GM23338 (cell line): Measurements from ENCODE around the gene LDB3. TPM values are rescaled to one million over a fixed set of nuclear protein-coding genes. Genes with fewer than 3 reads are reported as not detected.
A peak's percentile ranks its signal among the peaks of the same experiment; 100 is the strongest.

ENCODE experiments used
- ATAC-seq: fragments of 200-7000 bp; cut with Tn5 transposase; 3 replicates; pipeline ENCODE4 v1.9.1; 2020
- DNase-seq: peaks from one replicate; pipeline ENCODE4 v3.0.0-alpha.2; 2015; ENCODE audit warnings: low spot score
- H2AFZ ChIP-seq: fragments of 200-600 bp; sonication (generic); 2 replicates; pipeline ENCODE4 v1.8.0; 2016; ENCODE audit warnings: antibody characterized with exemption, mild to moderate bottlenecking, moderate library complexity
- H3F3A ChIP-seq: fragments of 200-600 bp; sonication (generic); replicated peaks from 2 replicates; pipeline ENCODE4 v1.8.0; 2017; ENCODE audit warnings: antibody characterized with exemption, mixed run types, low read depth
- H3K27ac ChIP-seq: fragments of 200-600 bp; sonication (generic); 2 replicates; pipeline ENCODE4 v1.6.1; 2016; ENCODE audit warnings: low read depth
- H3K27me3 ChIP-seq: fragments of 200-600 bp; sonication (generic); 2 replicates; pipeline ENCODE4 v1.8.0; 2016; ENCODE audit warnings: mild to moderate bottlenecking, mixed run types, moderate library complexity; ENCODE audit not compliant: insufficient read depth
- H3K36me3 ChIP-seq: fragments of 200-600 bp; sonication (generic); 2 replicates; pipeline ENCODE4 v1.8.0; 2016; ENCODE audit warnings: mild to moderate bottlenecking; ENCODE audit not compliant: insufficient read depth
- H3K4me1 ChIP-seq: fragments of 200-600 bp; sonication (generic); 2 replicates; pipeline ENCODE4 v1.8.0; 2016; ENCODE audit warnings: mild to moderate bottlenecking, moderate library complexity; ENCODE audit not compliant: insufficient read depth
- H3K4me2 ChIP-seq: fragments of 200-600 bp; sonication (generic); 2 replicates; pipeline ENCODE4 v1.7.1; 2017; ENCODE audit warnings: mixed run types
- H3K4me3 ChIP-seq: fragments of 200-600 bp; sonication (generic); 2 replicates; pipeline ENCODE4 v1.6.1; 2016; ENCODE audit warnings: mixed run types
- H3K79me2 ChIP-seq: fragments of 200-600 bp; sonication (generic); replicated peaks from 2 replicates; pipeline ENCODE4 v1.8.0; 2017; ENCODE audit warnings: mild to moderate bottlenecking; ENCODE audit not compliant: insufficient read depth
- H3K9me2 ChIP-seq: fragments of 200-600 bp; sonication (generic); 2 replicates; pipeline ENCODE4 v1.8.0; 2017; ENCODE audit not compliant: insufficient read depth
- H4K20me1 ChIP-seq: fragments of 200-600 bp; sonication (generic); replicated peaks from 2 replicates; pipeline ENCODE4 v1.8.0; 2017; ENCODE audit warnings: mild to moderate bottlenecking; ENCODE audit not compliant: insufficient read depth
- H3K27ac Mint-ChIP-seq: 2 replicates; pipeline ENCODE4 v1.8.0; 2020; ENCODE audit warnings: inconsistent platforms, mild to moderate bottlenecking, moderate library complexity, mixed read lengths
- H3K27me3 Mint-ChIP-seq: 3 replicates; pipeline ENCODE4 v1.8.0; 2022; ENCODE audit warnings: low read depth, mild to moderate bottlenecking, moderate library complexity, mixed read lengths, inconsistent platforms; ENCODE audit not compliant: insufficient read depth, poor library complexity
- H3K36me3 Mint-ChIP-seq: 3 replicates; pipeline ENCODE4 v1.8.0; 2021; ENCODE audit warnings: low read depth, mild to moderate bottlenecking, inconsistent platforms, moderate library complexity, mixed read lengths
- H3K4me1 Mint-ChIP-seq: 3 replicates; pipeline ENCODE4 v1.8.0; 2020; ENCODE audit warnings: mild to moderate bottlenecking, inconsistent platforms, mixed read lengths
- H3K4me3 Mint-ChIP-seq: 3 replicates; pipeline ENCODE4 v1.8.0; 2021; ENCODE audit warnings: moderate library complexity, mild to moderate bottlenecking, inconsistent platforms, mixed read lengths
- H3K9me3 Mint-ChIP-seq: 3 replicates; pipeline ENCODE4 v1.8.0; 2020; ENCODE audit warnings: moderate library complexity, mild to moderate bottlenecking, inconsistent platforms, mixed read lengths
- CREB1 ChIP-seq: fragments of 250-450 bp; sonication (Bioruptor Pico); IDR thresholded peaks from 2 replicates; pipeline ENCODE4 v1.5.0; 2020; ENCODE audit warnings: low read depth, mild to moderate bottlenecking, moderate library complexity
- ETS1 ChIP-seq: IDR thresholded peaks from 2 replicates; pipeline ENCODE4 v1.6.1; 2016; ENCODE audit warnings: antibody characterized with exemption
- EZH2 ChIP-seq: fragments of 200-600 bp; sonication (generic); IDR thresholded peaks from one replicate; pipeline ENCODE4 v1.8.0; 2017; ENCODE audit warnings: antibody characterized with exemption, mild to moderate bottlenecking, low read depth; ENCODE audit not compliant: unreplicated experiment
- JUNB ChIP-seq: IDR thresholded peaks from one replicate; pipeline ENCODE4 v1.6.1; 2016; ENCODE audit warnings: antibody characterized with exemption; ENCODE audit not compliant: unreplicated experiment
- POLR2AphosphoS5 ChIP-seq: IDR thresholded peaks from 2 replicates; pipeline ENCODE4 v1.6.1; 2016; ENCODE audit warnings: antibody characterized with exemption, low read depth
- ZNF462 ChIP-seq: fragments of 250-450 bp; sonication (Bioruptor Pico); IDR thresholded peaks from 2 replicates; pipeline ENCODE4 v1.5.0; 2020; ENCODE audit warnings: mild to moderate bottlenecking, moderate library complexity
- polyA plus RNA-seq: library from polyadenylated mRNA; unstranded; fragments of >200 nt; fragmentation: Nextera tagmentation; extraction: Ambion mirVana; gene quantifications from 2 replicates; pipeline ENCODE4 v1.2.1, GENCODE V29; 2016
- total RNA-seq: library from RNA; depleted of rRNA; stranded (reverse); fragments of >200 nt; shearing (Covaris generic); gene quantifications from 2 replicates; pipeline ENCODE4 v1.2.3, GENCODE V29; 2014

Gene LDB3
- total and polyA plus RNA-seq, 2 experiments from 2014 or later, result 0.14 to 0.16 TPM

- peak; percentile 96 for DNase-seq
- peak overlapping the region; percentile 84 for H3K4me3 Mint-ChIP-seq
- Histone ChIP-seq H3K27ac (peak overlapping the region; percentile 92), H3K4me2 (peak overlapping the region; percentile 78), H3K27me3 (no peaks in the 10 kb centered on the region), H3K4me3 (peak overlapping the region; percentile 75), H3F3A (peaks cover 11% of the 10 kb centered on the region), H3K9me2 (no peaks in the 10 kb centered on the region), H2AFZ (peak overlapping the region; percentile 54; the same call in 1 of the 2 replicates), H3K36me3 (no peaks in the 10 kb centered on the region), H3K79me2 (peaks cover 70% of the 10 kb centered on the region), H3K4me1 (peaks cover 45% of the 10 kb centered on the region), H4K20me1 (peaks cover 11% of the 10 kb centered on the region)
- H3K9me3 Mint-ChIP-seq, result no peaks in the 10 kb centered on the region; the same call in 2 of the 3 replicates
- ATAC-seq, result peak; percentile 77
- H3K27me3 Mint-ChIP-seq, result peaks cover 6% of the 10 kb centered on the region
- peaks cover 6% of the 10 kb centered on the region; the same call in 1 of the 3 replicates for H3K36me3 Mint-ChIP-seq
- peaks cover 44% of the 10 kb centered on the region for H3K4me1 Mint-ChIP-seq
- peak overlapping the region; percentile 95 for H3K27ac Mint-ChIP-seq
- TF ChIP-seq POLR2AphosphoS5 (peak; percentile 62), ETS1 (no peak)
Observed at GRCh38 chr10:86755740-86756510, 87.6 kb downstream of the LDB3 start.

GRCh38 chr10:86756511-86757112, 88.3 kb downstream of the LDB3 start, which contains the start of gene BMPR1A:
BMPR1A (plus strand) TSS chr10:86756619; CDS start chr10:86876019, 119,400 bp downstream.
- H3K36me3 ChIP-seq, result no peaks in the 10 kb centered on the region
- DNase-seq, result peak; percentile 63
- peaks cover 18% of the 10 kb centered on the region for H4K20me1 ChIP-seq
- H2AFZ ChIP-seq, result peak within 1 kb of the TSS; percentile 54; the same call in 1 of the 2 replicates
- peaks cover 51% of the 10 kb centered on the region for H3K4me1 Mint-ChIP-seq
- H3K27me3 Mint-ChIP-seq, result peaks cover 6% of the 10 kb centered on the region
- H3K27ac Mint-ChIP-seq, result peak within 1 kb of the TSS; percentile 95
- ATAC-seq, result peak; percentile 55
- H3K4me1 ChIP-seq, result peaks cover 52% of the 10 kb centered on the region
- peak within 1 kb of the TSS; percentile 92 for H3K4me3 Mint-ChIP-seq
- peaks cover 77% of the 10 kb centered on the region for H3K79me2 ChIP-seq
- H3K9me3 Mint-ChIP-seq, result no peaks in the 10 kb centered on the region; the same call in 2 of the 3 replicates
- peak within 1 kb of the TSS; percentile 78 for H3K4me2 ChIP-seq
- peaks cover 5% of the 10 kb centered on the region; the same call in 1 of the 2 replicates for H3F3A ChIP-seq
- peak within 1 kb of the TSS; percentile 75 for H3K4me3 ChIP-seq
- no peaks in the 10 kb centered on the region for H3K9me2 ChIP-seq
- no peaks in the 10 kb centered on the region for H3K27me3 ChIP-seq
- no peak for TF ChIP-seq JUNB
- no peak for TF ChIP-seq ZNF462 (CRISPR knock-in tag)
- peak; percentile 53 for TF ChIP-seq POLR2AphosphoS5
- no peak for TF ChIP-seq CREB1 (CRISPR knock-in tag)
- no peak for TF ChIP-seq EZH2
- H3K27ac ChIP-seq, result peak within 1 kb of the TSS; percentile 92
- peaks cover 3% of the 10 kb centered on the region; the same call in 1 of the 3 replicates for H3K36me3 Mint-ChIP-seq
